Measurements from ENCODE around the gene TTYH2. TPM values are rescaled to one million over a fixed set of nuclear protein-coding genes. Genes with fewer than 3 reads are reported as not detected.

Gene TTYH2
- polyA plus RNA-seq, 1 donor from 2014 or later: 2.5 TPM

- H3K27me3 ChIP-seq (ENCODE audit: insufficient read depth, low read depth, low read length): no peaks in the 10 kb centered on the region
- H3K9me3 ChIP-seq (ENCODE audit: low read length): no peaks in the 10 kb centered on the region
- no peaks in the 10 kb centered on the region for H3F3A ChIP-seq (ENCODE audit: insufficient read depth, low read length, poor library complexity, severe bottlenecking)
- no peak overlapping the region for H3K4me2 ChIP-seq (ENCODE audit: low read length)
- no peaks in the 10 kb centered on the region for H3K9me2 ChIP-seq (ENCODE audit: insufficient read depth, low read length)
- H4K20me1 ChIP-seq (ENCODE audit: insufficient read depth): no peaks in the 10 kb centered on the region
- H3K36me3 ChIP-seq (ENCODE audit: insufficient read depth, low read length): no peaks in the 10 kb centered on the region
- no peak overlapping the region for H2AFZ ChIP-seq (ENCODE audit: low read depth, low read length)
- no peak overlapping the region for H3K9ac ChIP-seq (ENCODE audit: low read length)
- H3K79me2 ChIP-seq (replicated peaks; ENCODE audit: insufficient read depth, low read length): no peaks in the 10 kb centered on the region
- TF ChIP-seq RAD21 (conservative IDR thresholded peaks at IDR 0.05) (peak; percentile 34), EP300 (conservative IDR thresholded peaks at IDR 0.05; ENCODE audit: poor library complexity, severe bottlenecking) (no peak), CTCF (IDR thresholded peaks at IDR 0.05; ENCODE audit: poor library complexity, severe bottlenecking) (peak; percentile 52), TAF1 (IDR thresholded peaks at IDR 0.05; ENCODE audit: low read depth) (no peak), POLR2AphosphoS5 (IDR thresholded peaks at IDR 0.05) (no peak), SMC3 (conservative IDR thresholded peaks at IDR 0.05; ENCODE audit: poor library complexity) (peak; percentile 55)
- H3K4me3 ChIP-seq (ENCODE audit: low read length): no peak overlapping the region
- H3K27ac ChIP-seq (ENCODE audit: low read length): no peak overlapping the region
Observed at GRCh38 chr17:74296548-74296936, 83.2 kb downstream of the TTYH2 start.

- H3K9ac ChIP-seq (ENCODE audit: low read length): no peak overlapping the region
- TF ChIP-seq POLR2AphosphoS5 (IDR thresholded peaks at IDR 0.05) (no peak), REST (IDR thresholded peaks at IDR 0.05; ENCODE audit: borderline replicate concordance) (no peak), CTCF (IDR thresholded peaks at IDR 0.05; ENCODE audit: poor library complexity, severe bottlenecking) (no peak), MXI1 (conservative IDR thresholded peaks at IDR 0.05; ENCODE audit: poor library complexity, severe bottlenecking) (no peak), EZH2 (IDR thresholded peaks at IDR 0.05; ENCODE audit: borderline replicate concordance, insufficient read depth, low read length, poor library complexity, severe bottlenecking) (no peak), RAD21 (conservative IDR thresholded peaks at IDR 0.05) (no peak), TAF1 (IDR thresholded peaks at IDR 0.05; ENCODE audit: low read depth) (no peak), EP300 (conservative IDR thresholded peaks at IDR 0.05; ENCODE audit: poor library complexity, severe bottlenecking) (no peak), SMC3 (conservative IDR thresholded peaks at IDR 0.05; ENCODE audit: poor library complexity) (no peak)
Observed at GRCh38 chr17:74297941-74298340, 84.6 kb downstream of the TTYH2 start.

More at GRCh38 chr17:74297941-74298340, 84.6 kb downstream of the TTYH2 start:
- H3K9me2 ChIP-seq (ENCODE audit: insufficient read depth, low read length): no peaks in the 10 kb centered on the region
- H3K79me2 ChIP-seq (replicated peaks; ENCODE audit: insufficient read depth, low read length): no peaks in the 10 kb centered on the region
- H3F3A ChIP-seq (ENCODE audit: insufficient read depth, low read length, poor library complexity, severe bottlenecking): no peaks in the 10 kb centered on the region
- no peaks in the 10 kb centered on the region for H4K20me1 ChIP-seq (ENCODE audit: insufficient read depth)
- no peak overlapping the region for H2AFZ ChIP-seq (ENCODE audit: low read depth, low read length)
- H3K4me3 ChIP-seq (ENCODE audit: low read length): no peak overlapping the region
- no peaks in the 10 kb centered on the region for H3K9me3 ChIP-seq (ENCODE audit: low read length)
- H3K36me3 ChIP-seq (ENCODE audit: insufficient read depth, low read length): no peaks in the 10 kb centered on the region
- no peak overlapping the region for H3K27ac ChIP-seq (ENCODE audit: low read length)
- H3K27me3 ChIP-seq (ENCODE audit: insufficient read depth, low read depth, low read length): no peaks in the 10 kb centered on the region
- no peak overlapping the region for H3K4me2 ChIP-seq (ENCODE audit: low read length)
